ENCODE results near the gene SNX8. TPM values are rescaled to one million over a fixed set of nuclear protein-coding genes. Genes with fewer than 3 reads are reported as not detected.

Gene SNX8
- total and polyA plus RNA-seq, 2 of the 13 experiments (the other 11 are each of a cell fraction or from before 2014, with no cell fraction given), result 20.6 to 45.2 TPM

- TF ChIP-seq ELF3 (CRISPR knock-in tag; IDR thresholded peaks at IDR 0.05) (peak; percentile 50; the same call in 1 of the 2 replicates), ZNF607 (CRISPR knock-in tag; IDR thresholded peaks at IDR 0.05; ENCODE audit: borderline replicate concordance) (peak; percentile 88; the same call in 1 of the 2 replicates), ZNF878 (CRISPR knock-in tag; IDR thresholded peaks at IDR 0.05) (0 out of 2 replicates have a peak, but pooled peaks have one; percentile 76), EEA1 (CRISPR knock-in tag; IDR thresholded peaks at IDR 0.05; ENCODE audit: borderline replicate concordance) (no peak), IKZF4 (CRISPR knock-in tag; IDR thresholded peaks at IDR 0.05; ENCODE audit: borderline replicate concordance, low read depth, not compliant biosample characterization) (peak; percentile 89), SYNCRIP (IDR thresholded peaks at IDR 0.05; ENCODE audit: insufficient read depth, low read depth, low read length) (no peak), NFIB (CRISPR knock-in tag; IDR thresholded peaks at IDR 0.05; ENCODE audit: borderline replicate concordance) (no peak), ZNF383 (CRISPR knock-in tag; IDR thresholded peaks at IDR 0.05; ENCODE audit: borderline replicate concordance) (no peak), KAT8 (CRISPR knock-in tag; IDR thresholded peaks at IDR 0.05) (peak; percentile 64), ZNF589 (CRISPR knock-in tag; conservative IDR thresholded peaks at IDR 0.05) (no peak), JUN (CRISPR knock-in tag; IDR thresholded peaks at IDR 0.05) (no peak), POGZ (CRISPR knock-in tag; IDR thresholded peaks at IDR 0.05) (no peak), SALL2 (CRISPR knock-in tag; IDR thresholded peaks at IDR 0.05) (peak; percentile 88), ZNF343 (CRISPR knock-in tag; IDR thresholded peaks at IDR 0.05) (0 out of 2 replicates have a peak, but pooled peaks have one; percentile 24), SMC3 (IDR thresholded peaks at IDR 0.05; ENCODE audit: low read length) (no peak), ERF (CRISPR knock-in tag; IDR thresholded peaks at IDR 0.05) (peak; percentile 84), NCOA2 (CRISPR knock-in tag; IDR thresholded peaks at IDR 0.05) (no peak; the same call in 1 of the 2 replicates), HOXA9 (CRISPR knock-in tag; IDR thresholded peaks at IDR 0.05; ENCODE audit: borderline replicate concordance) (no peak), THRA (CRISPR knock-in tag; IDR thresholded peaks at IDR 0.05; ENCODE audit: borderline replicate concordance) (peak; percentile 50; the same call in 1 of the 2 replicates), NFIC (IDR thresholded peaks at IDR 0.05; ENCODE audit: low read length) (no peak), NONO (IDR thresholded peaks at IDR 0.05) (no peak), NONO (CRISPR knock-in tag; conservative IDR thresholded peaks at IDR 0.05) (0 out of 2 replicates have a peak, but pooled peaks have one; percentile 19), AFF4 (CRISPR knock-in tag; IDR thresholded peaks at IDR 0.05) (0 out of 2 replicates have a peak, but pooled peaks have one; percentile 43), MTF1 (CRISPR knock-in tag; IDR thresholded peaks at IDR 0.05) (peak; percentile 54; the same call in 1 of the 2 replicates), SCMH1 (CRISPR knock-in tag; IDR thresholded peaks at IDR 0.05; ENCODE audit: borderline replicate concordance) (no peak), GZF1 (CRISPR knock-in tag; IDR thresholded peaks at IDR 0.05) (peak; percentile 85; the same call in 1 of the 2 replicates), GATA4 (IDR thresholded peaks at IDR 0.05; ENCODE audit: borderline replicate concordance, low read depth) (no peak; the same call in 1 of the 2 replicates), ZNF546 (CRISPR knock-in tag; conservative IDR thresholded peaks at IDR 0.05) (0 out of 2 replicates have a peak, but pooled peaks have one; percentile 47), KDM3A (CRISPR knock-in tag; IDR thresholded peaks at IDR 0.05; ENCODE audit: low read depth) (no peak)
Measured at GRCh38 chr7:2353936-2354185, 39.6 kb upstream of the SNX8 start (continued).

Measured in HepG2 (cell line).